Kidney epithelial cell (primary cell): ENCODE data around the gene PACRG. TPM values are rescaled to one million over a fixed set of nuclear protein-coding genes. Genes with fewer than 3 reads are reported as not detected.

Experiments used
- DNase-seq: peaks from one replicate; pipeline ENCODE4 v3.0.0-alpha.2; 2010; ENCODE audit warnings: low read depth
- H3K27me3 ChIP-seq: 2 replicates; pipeline ENCODE4 v1.6.0; 2011; ENCODE audit warnings: low read length; ENCODE audit not compliant: control insufficient read depth, insufficient read depth
- H3K36me3 ChIP-seq: 2 replicates; pipeline ENCODE4 v1.5.1; 2011; ENCODE audit warnings: low read length; ENCODE audit not compliant: control insufficient read depth, insufficient read depth
- H3K4me3 ChIP-seq: 2 replicates; pipeline ENCODE4 v1.5.1; 2011; ENCODE audit warnings: low read depth, mild to moderate bottlenecking, control low read depth, low read length
- total RNA-seq: library from RNA; depleted of rRNA; stranded (reverse); fragments of >200 nt; gene quantifications from 2 replicates; pipeline ENCODE4 v1.2.3, GENCODE V29; 2015
- TF ChIP-seq, protein P1 (sequence below): IDR thresholded peaks from 2 replicates; pipeline ENCODE4 v1.5.1; 2011; ENCODE audit warnings: mild to moderate bottlenecking, moderate library complexity, low read length, control low read depth, inconsistent platforms; ENCODE audit not compliant: insufficient read depth, poor library complexity, severe bottlenecking

Gene PACRG
- total RNA-seq, 1 donor from 2014 or later, result 0.29 TPM

DNA sequence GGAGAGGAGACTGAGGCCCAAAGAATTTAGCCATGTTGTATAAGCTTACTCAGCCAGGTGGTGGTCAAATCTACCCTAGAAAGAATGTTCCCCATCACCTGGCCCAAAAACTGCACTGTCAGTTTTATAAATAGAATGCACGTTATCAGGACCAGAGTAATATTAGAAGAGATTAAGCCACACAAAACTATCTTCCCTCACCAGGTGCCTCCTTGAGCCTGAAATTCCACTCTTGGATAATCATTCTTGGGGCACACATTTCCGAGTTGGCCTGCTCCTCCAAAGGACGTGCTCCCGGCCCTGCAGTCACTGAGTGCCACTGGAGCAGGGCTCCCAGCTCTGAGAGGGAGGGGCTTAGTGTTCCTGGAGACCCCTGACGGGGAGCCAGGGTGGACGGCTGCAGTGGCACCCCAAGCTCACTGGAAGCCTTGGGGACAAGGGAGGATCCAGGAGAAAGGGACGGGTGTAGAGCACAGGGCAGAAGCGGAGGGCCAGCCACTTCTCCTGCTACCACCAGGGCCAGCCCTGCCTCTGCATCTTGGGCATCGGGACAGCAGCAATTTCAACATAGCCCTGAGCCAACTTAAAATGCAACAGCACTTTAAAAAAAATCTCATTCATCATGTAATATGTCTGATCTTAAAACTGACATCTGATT is 525.9 kb downstream of the PACRG start:
- no peak for DNase-seq
- TF ChIP-seq, protein P1, sequence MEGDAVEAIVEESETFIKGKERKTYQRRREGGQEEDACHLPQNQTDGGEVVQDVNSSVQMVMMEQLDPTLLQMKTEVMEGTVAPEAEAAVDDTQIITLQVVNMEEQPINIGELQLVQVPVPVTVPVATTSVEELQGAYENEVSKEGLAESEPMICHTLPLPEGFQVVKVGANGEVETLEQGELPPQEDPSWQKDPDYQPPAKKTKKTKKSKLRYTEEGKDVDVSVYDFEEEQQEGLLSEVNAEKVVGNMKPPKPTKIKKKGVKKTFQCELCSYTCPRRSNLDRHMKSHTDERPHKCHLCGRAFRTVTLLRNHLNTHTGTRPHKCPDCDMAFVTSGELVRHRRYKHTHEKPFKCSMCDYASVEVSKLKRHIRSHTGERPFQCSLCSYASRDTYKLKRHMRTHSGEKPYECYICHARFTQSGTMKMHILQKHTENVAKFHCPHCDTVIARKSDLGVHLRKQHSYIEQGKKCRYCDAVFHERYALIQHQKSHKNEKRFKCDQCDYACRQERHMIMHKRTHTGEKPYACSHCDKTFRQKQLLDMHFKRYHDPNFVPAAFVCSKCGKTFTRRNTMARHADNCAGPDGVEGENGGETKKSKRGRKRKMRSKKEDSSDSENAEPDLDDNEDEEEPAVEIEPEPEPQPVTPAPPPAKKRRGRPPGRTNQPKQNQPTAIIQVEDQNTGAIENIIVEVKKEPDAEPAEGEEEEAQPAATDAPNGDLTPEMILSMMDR, result no peak
- Histone ChIP-seq H3K4me3 (no peak overlapping the region), H3K27me3 (no peaks in the 10 kb centered on the region), H3K36me3 (no peaks in the 10 kb centered on the region)

DNA sequence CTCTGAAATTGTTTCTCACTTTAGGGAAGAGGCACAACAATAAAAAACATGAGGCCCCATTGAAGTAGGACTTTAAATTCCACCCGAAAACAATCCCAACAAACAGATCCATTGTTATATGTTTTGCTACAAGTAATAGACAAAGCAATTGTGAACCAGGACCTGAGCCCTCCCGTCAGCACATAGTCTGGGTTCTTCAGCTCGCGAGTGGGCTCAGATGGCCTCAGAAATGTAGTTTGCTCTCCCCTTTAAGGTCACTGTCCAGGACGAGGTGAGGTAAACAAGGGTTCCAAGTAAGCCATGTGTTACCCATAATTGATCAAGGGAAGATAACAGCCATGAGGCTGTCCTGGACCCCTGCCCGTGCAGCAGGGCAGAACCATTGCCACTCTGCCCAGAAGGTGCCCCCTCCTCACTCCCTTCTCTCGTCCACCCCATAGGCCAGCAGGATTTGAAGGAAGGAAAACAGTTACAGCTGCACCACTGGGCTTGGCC is 526.6 kb downstream of the PACRG start:
- TF ChIP-seq, protein P1, result no peak
- no peak overlapping the region for H3K4me3 ChIP-seq
- H3K27me3 ChIP-seq, result no peaks in the 10 kb centered on the region
- no peaks in the 10 kb centered on the region for H3K36me3 ChIP-seq
- no peak for DNase-seq

DNA sequence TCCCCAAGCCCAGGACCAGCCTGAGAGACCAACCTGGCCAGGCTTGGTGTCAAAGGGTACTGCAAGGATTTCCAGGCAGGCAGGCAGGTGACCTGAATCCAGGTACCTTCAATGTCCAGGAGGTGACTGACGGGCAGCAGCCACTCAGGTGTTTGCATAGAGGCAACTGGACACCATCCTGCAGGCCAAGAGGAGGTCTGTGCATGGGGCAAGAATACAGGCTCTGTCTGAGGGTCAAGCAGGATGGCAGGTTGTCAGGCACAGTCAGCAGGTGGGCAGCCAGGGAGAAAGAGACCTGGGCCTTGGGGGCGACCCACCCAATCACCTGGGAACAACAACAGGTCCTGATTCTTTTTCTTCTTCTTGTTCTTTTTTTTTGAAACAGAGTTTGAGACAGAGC is 527.5 kb downstream of the PACRG start:
- no peak overlapping the region for H3K4me3 ChIP-seq
- no peak for DNase-seq
- TF ChIP-seq, protein P1, result no peak
- H3K36me3 ChIP-seq, result no peaks in the 10 kb centered on the region
- H3K27me3 ChIP-seq, result no peaks in the 10 kb centered on the region

DNA sequence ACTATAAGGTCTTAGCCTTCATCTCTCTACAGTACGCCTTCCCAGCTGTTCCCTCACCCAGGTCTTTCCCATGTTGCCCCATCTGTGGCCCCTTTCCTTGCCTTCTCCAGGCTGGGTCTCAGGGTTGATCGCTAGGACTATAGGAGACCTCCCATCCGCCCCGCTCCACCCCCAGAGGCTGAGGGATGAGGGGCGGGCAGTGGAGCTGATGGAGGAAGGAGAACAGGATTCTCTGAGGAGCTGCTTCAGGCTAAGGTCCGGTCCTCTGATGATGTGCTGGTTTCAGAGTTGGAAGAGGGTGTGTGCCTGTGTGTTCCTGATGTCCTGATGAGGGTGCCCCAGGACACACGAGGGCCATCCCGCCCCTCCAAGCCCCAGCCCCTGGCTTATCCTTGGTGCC is 531.9 kb downstream of the PACRG start:
- Histone ChIP-seq H3K4me3 (no peak overlapping the region), H3K27me3 (no peaks in the 10 kb centered on the region), H3K36me3 (no peaks in the 10 kb centered on the region)
- TF ChIP-seq, protein P1, result no peak
- DNase-seq, result no peak

DNA sequence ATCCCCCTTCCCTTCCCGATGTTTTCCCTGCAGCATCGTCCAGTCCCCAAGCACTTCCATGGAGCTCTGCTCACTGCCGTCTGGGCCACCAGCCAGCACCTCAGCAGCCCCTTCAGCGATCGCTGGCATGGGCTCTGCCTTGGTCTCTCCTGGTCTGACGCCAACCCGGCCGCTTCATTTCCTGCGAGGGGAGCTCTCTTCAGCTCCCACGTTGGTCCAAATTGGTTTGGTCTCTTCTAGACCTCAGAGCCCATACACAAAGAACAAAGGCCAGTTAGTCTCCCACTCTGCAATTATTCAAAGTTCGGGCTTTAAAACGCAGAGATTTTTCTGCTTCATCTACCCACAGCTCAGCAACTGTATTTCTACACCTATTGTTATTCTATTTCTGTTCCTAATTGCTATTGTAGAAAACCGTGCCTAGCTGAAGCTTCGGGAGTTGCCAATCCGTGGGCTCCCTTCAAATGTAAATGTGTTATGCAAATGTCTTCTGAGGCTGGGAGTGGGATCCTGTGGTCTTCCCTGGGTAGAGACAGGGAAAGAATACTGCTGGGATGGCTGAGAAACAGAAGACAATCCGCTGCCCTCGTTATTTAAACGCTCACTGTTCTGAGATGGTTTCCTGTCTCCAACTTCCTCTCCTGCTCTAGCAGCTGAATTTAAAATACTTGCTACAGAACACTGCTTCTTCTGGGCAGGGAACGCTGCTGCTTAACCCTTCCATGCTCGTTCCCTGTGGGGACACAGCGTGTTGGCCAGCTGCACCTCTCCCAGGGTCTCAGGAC is 532.5 kb downstream of the PACRG start:
- Histone ChIP-seq H3K4me3 (no peak overlapping the region), H3K36me3 (no peaks in the 10 kb centered on the region), H3K27me3 (no peaks in the 10 kb centered on the region)
- TF ChIP-seq, protein P1, result no peak
- DNase-seq, result no peak

DNA sequence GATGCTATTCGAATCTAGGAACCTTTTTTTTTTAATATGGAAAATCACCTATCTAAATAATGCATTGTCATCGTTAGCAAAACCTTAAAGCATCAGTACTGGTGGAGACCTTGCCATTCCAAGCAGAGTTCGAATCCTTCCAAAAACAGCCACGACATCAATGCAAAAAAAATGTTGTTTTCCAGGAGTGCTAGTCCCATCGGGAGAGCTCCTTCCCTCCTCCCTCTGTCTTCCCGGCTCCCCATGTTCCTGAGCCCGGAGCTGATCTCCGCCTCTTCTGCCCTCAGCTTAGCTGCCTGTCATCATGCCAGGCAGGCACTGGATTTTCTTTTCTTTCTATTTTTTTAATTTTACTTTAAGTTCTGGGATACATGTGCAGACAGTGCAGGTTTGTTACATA is 533.1 kb downstream of the PACRG start:
- Histone ChIP-seq H3K36me3 (no peaks in the 10 kb centered on the region), H3K27me3 (no peaks in the 10 kb centered on the region), H3K4me3 (no peak overlapping the region)
- TF ChIP-seq, protein P1, result no peak
- DNase-seq, result no peak
